Right hindlimb (tissue), 1 donor: ENCODE measurements around the gene MAMLD1.
A peak's percentile ranks its signal among the peaks of the same experiment; 100 is the strongest.

Experiments used
- DNase-seq: peaks from one replicate; pipeline ENCODE4 v3.0.0-alpha.2; 2018

Gene MAMLD1

DNA sequence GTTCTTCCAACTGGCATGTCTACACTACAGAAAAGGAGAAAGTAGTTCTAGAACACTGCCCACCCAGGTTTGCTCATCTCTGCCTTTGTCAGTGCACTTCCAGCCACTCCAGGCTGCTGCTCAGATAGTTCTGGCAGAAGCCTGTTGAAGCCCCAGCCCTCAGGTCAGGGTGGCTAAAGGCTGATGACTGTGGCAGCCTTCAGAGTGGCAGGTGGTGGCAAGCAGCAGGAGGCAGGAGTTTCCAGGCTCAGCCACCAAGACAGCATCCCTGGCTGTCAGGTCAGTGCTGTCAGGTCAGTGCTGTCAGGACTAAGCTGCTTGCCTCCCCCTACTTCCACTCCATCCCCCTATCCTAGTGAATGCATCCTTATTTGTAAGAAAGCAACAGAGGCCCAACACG lies 100.4 kb downstream of the MAMLD1 start:
- no peak for DNase-seq

DNA sequence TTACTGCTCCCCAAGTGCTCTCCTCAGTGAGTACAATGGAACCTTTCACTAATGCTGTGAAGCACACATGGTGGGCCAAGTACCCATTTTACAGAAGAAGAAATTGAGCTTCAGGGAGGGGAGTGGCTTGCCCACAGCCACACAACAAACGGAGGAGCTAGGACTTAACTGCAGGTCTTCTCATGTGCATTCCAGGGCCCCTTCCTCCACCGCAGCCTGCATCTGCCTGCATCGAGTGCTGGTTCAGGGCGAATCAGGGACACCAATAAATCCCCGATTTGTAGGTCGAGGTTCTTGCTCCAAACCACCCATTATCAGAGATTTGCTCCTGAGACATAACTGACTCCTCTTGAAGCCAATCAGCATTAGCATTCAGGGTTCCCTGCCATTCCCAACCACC lies 100.9 kb downstream of the MAMLD1 start:
- DNase-seq = no peak

DNA sequence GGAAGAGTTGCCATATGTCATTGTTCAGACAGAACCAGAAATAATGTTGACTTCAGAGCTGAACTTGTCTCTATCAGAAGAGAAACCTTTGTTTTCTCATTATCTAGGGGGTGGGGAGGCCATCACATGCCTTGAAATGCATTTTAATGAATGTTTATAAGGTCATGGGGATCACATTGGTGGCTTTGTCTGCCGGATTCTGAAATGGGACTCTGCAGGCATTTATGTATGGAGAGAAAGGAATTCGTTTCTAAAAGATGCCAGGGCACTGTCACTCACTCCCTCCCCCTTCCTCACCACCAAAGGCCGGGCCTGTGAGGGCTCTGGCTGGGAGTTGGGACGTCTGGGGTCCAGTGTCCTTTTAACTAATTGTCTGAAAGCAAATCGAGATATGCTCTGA lies 102.2 kb downstream of the MAMLD1 start:
- DNase-seq = no peak

DNA sequence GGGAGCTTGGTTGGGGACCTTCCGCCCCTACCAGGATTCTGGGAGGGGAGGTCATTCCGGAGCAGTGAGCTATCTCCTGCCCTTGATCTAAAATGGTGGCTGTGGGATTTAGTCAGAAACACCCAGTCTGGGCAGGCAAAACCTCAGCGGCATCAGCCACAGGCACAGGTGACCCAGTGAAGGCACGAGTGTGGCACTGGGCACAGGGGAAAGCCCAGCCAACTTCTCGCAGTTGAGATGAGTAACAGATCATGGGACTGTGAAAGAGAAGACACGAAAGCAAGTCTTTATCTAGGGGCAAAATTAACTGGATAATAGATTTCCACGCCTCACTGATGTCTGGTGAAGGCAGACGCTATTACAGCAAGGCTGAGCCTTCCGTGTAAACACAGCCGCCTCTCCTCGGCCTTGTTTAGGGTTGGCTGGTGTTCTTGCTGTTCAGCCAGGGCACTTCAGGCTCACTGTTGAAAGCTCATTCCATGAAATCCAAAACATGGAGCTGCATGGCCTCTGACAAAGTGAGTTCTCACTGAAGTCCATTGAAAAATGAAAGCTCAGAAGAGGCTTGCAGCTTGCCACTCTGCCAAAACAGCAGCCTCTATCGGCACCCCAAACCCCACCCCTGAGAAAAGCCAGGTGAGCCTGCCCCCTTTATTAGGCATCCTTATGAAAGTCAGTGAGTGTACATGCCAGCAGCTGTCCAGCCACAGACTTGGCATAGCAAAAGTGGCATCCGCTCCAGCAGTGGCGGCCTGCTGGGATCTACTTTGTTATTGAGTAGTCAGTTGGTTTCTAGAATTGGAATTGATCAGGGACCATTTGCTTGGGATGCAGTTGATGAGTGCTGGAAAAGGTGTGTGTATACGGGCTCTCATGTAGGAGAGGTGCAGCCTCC lies 103.0 kb downstream of the MAMLD1 start:
- no peak for DNase-seq

DNA sequence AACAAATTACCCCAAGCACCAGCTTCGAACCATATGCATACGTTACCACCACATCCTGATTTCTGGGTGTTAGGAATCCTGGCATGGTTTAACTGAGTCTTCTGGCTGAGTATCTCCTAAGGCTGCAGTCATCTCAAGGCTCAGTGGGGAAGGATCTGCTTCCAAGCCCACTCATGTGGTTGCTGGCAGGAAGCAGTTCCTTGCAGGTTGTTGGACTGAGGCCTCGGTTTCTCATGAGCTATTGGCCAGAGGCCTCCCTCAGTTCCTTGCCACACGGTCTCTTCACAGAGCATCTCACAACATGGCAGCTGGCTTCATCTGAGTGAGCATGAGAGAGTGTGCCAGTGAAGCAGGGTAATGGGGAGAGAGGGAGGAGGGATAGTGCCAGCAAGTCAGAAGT lies 109.2 kb downstream of the MAMLD1 start:
- no peak for DNase-seq

DNA sequence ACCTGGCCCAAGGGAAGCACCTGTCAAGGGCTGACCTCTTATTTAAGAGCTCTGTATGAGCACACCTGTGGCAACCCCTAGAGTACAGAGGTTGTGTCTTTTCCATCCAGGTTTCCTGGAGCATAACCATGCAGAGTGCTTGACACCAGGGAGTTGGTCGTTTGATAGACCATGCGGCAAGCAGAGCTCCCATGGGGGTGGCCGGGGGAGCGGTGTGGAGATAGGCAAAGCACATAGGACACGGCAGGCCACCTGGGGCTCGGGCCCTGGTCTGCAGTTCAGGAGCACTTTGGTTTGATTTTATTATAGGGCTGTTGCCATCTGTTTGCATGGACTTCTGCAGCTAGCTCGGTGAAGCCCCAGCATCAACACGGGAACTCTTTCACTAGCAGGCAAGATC lies 110.3 kb downstream of the MAMLD1 start:
- DNase-seq = no peak

DNA sequence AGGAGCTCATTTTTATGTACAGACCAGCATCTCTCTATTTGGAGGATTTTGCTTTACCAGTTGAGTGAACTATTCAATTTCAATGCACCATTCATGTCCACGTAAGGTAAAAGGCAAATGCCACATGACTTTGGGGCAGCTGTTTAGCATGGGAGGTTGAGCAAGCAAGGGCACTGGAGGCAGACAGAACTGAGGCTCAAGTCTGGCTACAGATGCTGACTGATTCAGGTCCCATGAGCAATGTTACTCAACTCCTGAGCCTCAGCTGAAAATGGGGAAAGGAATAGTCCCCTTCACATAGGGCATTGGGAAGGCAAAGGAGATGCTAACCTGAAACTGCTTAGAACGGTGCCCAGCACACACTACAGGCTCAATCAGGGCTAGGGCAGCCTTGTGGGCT lies 112.3 kb downstream of the MAMLD1 start:
- no peak for DNase-seq

DNA sequence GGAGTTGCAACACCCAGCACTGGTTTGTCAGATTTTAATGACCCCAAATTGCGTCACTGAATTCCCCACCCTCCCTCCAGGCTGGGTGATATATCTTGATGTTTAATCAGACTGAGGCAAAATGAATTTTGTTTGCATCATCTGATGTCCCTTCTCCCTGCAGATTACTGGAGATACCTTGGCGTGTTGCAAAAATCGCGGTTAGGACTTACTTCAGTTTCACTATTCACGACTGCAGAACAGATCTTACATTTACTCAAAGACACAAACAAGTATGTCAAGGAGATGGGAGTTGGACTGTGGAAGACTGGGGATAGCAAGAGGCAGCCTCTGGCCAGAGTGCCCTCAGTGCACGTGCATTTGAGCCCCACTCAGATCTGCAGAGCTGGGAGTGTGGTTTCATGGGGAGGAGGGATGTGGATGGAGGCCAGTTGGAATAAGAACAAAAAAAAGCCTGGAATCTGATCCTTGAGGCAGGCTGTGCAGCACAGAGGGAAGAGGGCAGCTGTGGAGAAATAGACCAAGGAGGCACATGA lies 113.1 kb downstream of the MAMLD1 start:
- DNase-seq = peak; percentile 33

DNA sequence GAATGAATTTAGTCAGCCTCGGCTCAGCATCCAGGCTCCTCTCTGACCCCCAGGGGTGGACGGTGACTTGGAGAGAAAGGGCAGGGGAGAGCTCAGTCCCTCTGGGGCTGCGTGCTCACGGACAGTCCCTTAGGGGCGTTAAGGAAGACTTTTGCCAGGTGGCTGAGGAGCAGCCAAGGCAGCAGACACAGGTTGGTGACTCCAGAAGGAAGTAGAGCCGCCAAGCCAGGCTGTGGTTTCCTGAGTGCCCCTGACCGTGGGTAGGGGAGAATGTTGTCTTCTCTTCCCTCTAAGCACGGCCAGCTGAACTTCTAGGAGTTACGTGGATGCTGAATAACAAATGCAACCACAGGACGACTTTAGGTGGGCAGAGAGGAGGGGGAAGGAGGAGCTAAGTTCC lies 114.3 kb downstream of the MAMLD1 start:
- DNase-seq = no peak

DNA sequence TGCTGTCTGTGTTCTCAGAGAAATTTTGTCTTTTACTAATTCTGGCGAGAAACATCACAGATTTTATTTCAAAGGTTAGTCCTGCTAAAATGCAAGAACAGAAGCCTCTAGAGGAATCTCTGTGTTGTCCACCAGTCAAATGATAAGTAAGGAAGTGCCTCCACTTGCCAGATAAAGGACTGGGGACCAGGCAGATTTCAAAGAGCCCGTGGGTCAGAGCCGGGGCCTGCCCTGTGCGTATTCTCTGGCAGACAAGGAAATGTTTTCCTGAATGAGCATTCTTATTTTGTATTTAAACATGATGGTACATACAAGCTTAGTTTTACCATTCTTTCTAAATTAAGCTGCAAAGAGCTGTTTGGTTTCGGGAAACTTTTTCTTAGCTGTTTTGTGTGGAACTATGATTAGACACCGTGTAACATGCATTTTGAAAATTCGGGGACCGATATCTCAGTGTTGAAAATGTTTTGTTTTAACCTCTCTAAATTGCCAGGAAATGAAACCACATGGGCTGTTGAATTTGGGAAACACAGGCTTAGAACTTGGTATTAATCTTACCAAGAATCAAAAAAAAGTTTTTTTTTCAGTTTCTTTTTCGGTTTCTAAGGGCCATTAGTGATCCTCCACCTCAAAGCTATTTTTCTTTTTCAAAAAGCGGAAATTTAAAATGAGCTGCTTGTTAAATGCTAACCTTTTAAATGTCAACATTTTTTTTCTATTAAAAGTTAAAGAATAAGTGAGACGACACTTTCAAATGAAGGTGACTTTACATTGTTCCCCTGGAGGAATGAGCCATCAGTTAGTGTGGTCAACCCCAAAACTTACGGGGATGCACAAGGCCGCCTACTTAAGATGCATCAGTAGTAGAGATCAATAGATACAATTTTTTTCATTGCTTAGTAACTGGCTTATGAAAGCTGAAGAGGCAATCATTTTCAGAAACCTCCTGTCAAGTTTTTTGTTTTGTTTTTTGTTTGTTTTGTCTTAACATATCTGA lies 115.7 kb downstream of the MAMLD1 start:
- DNase-seq = no peak

DNA sequence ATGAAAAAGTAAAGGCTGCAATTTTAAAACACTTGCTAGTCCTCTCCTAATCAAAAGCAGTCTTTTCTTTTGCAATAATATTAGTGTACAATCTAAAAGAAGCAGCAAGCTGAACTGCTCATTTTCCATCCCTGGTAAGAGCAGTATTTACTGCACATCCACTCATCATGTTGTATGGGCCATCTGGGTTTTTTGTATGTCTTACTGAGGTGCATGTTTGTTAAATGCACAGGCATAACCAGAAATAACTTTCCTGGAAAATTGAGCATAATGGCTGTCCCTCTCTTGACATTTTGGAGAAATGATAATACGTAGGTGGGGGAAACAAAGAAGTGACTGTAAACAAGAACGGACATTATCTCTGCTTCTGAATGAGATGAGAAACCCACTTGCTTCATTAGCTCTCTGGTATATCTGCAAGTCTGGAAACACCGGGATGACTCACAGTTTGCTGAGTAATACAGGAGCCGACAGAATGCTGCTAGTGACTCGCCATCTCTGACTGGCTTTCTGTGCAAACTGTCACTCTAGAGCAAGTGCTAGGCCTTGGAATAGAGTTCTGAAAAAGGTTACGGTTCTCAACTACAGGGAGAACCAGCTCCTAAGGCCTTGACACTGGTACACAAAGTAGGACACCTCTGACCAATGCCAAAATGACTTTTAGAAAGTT lies 119.6 kb downstream of the MAMLD1 start:
- DNase-seq = no peak

DNA sequence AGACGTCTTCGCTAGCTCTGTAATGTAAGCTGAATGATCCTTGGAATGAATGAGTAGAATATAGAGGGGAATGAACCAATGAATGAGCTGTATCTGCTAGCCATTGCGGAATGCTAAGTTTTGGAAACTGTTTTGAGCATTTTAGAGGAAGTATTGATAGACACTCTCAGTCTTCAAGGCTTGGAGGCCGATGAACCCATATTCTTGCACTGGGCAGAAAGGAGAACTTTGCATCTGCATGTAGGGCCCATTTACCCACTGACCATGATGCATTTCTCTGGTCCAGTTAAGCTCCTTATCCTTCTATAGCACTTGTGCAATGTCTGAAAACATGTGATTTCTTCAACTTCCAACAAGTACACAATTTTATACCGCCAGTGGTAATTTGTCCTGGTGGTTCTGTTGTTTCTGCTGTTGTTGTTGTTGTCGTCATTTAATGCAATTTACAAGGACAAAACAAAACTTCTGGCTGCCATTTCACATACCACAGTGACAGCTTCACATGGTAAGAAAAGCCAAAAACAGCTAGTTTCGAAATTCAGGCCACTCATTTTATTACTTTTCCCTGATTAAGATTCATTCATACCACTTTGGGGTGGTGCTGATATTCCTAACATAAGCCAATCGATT lies 120.4 kb downstream of the MAMLD1 start:
- DNase-seq = no peak

DNA sequence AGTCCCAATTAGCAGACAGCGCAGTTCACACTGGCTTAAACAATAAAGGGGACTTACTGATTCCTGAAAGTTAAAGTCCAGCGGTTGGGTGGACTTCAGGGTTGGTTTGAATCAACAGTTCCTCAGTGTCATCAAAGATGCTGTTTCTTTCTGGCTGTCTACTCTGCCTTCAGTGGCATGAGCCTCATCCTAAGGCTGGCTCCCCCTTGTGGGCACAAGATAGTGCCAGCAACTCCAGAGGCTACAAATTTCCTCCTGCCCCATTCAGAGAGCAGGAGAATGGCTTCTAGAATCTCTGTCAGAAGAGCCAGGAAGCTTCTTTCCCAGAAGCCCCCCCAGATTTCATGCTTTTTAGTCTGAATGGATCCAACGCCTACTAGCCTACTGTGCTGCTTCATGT lies 122.9 kb downstream of the MAMLD1 start:
- DNase-seq = no peak

DNA sequence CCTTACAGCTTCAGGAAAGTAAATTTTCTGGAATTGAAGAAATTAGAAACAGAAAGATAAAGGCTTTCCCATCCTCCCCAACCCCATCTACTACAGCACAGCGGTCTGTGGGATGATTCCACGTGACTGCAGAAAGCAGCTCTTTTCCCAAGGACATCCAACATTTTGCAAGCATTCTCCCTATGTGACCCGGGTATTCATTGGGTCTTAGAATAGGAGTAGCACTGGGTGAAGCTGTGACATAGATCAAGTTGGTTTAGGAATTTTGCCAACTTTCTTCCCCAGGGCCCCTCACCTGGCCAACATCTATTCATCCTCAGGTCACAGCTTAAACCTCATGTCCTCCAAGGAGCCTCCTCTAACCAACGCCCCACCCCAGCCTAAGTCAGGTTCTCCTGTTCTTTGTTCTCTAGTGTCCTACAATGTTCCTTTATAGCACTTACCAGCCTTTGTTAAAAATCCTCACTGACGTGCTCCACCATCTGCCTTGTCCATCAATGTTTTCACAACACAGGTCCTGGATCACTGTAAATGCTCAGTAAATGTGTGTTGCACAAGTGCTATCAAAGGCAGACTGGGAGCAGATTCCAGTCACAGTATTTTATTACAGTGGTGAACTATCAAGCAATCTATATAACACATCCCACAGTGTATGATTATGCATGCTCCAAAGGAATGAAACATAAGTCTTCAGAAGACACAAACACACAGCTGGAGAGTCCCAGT lies 124.4 kb downstream of the MAMLD1 start:
- no peak for DNase-seq

DNA sequence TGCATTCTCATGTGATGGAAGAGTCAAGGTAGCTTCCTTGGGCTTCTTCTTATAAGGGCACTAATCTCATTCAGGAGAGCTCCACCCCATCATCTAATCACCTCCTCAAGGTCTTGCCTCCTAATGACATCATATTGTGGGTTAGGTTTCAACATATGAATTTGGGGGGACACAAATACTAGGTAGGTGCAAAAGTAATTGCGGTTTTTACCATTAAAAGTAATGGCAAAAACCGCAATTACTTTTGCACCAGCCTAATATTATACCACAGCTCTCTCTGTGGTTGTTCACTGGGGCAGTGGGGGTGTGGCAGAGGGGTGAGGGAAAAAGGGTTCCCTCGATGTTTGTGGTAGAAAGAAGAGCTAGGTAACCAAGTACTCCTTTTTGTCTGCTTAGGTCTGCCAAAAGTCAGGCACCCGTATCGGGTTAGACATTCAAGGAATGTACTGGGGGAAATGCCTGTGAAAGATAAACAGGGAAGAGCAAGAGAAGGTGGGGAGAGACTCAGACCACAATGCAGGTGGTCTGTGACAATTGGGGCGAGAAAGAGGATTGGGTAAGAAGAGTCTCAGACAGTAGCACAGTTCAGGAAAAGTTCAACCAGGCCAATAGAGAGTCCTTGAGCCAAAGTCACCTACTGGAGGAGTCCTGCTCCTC lies 126.4 kb downstream of the MAMLD1 start:
- no peak for DNase-seq

DNA sequence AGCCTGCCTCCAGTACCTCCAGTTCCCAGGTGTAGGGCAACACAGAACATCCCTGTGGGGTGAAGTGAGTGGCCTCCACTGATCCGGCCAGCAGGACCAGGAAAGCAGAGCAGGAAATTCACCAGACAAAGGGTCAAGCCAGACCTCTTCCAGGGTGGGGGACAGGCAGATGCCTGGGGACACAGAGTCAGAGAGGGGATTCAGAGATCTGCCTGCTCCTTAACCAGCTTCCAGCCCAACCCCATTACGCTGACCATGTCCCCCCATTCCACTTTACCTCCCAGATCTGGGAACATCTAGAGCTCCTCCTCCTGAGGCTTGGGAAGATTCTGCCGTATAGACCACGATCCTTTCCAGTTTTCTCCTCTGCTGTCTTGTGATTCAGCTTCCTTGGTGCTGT lies 132.4 kb downstream of the MAMLD1 start:
- DNase-seq = no peak

DNA sequence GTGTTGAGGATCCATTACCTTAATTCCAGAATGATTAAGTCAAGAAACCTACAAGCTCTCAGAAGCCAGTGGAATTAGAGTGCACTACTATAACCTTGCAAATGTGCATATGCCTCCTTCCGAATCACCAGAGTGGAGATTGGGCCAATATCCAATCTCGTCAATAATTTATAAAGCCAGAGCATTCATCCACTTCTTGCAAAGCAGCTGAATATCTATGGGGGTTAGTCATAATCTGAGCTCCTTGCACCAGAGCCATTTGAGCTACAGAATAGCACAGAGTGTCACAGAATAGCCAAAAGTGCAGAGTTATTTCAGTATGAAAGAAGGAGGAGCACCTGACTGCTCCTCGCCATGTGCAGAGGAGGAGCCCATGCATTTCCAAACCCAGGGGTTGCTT lies 136.1 kb downstream of the MAMLD1 start:
- DNase-seq = no peak

DNA sequence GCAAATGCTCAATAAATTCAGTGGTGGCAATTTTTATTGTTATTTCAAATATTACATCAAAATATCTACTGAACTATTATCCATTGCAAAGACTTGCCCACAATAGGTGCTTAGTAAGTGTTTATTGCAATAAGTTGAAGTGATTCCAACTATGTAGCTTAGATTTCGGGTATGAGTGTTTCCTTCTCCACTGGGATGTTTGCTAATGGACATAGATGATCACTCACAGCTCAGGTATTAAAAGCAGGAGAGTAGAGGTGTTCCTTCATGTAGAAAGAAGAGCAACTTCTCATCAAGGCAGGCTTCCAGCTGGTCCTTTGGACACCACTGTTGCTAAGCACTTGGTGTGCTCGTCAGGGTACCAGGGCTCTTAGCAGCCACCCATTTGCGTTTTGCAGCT lies 139.0 kb downstream of the MAMLD1 start:
- no peak for DNase-seq

DNA sequence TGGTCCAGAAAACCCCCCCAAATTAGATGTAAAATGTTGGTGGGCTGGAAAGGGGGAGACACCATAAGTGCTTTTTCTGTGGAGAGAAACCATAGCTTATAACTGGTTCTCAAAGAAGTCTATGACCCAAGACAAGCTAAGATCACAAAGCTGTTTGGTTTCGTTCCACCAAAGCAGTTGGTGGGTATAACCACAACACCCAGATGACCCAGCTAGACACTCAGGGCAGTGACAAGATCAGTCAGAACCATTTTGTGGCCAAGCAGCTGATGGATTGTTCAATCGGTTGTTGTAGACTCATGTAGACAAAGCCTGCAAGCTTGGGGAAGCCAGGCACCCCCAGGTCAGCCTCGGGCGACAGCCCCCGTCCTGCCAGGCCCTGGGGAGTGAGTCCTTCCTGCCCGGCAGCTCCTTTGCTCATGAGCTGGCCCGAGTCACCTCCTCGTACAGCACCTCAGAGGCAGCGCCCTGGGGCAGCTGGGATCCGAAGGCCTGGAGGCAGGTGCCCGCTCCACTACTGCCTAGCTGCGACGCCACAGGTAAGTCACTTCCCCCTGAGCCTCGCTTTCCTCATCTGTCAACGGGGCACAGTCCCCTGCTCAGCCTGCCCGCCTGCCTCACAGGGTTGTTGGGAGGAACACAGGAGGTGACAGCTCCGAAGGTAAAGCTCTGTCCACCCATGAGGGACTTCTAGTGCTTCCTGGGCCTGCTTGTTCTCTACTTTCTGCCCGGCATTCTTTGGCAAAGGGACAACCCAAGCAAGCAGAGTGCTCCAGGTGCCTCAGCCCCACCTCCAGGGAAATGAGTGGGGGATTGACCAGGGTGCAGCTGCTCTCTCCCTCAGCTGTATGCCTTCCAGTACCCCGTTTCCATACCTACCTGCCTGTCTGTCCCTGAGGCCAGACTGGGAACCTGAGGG lies 140.1 kb downstream of the MAMLD1 start:
- no peak for DNase-seq

DNA sequence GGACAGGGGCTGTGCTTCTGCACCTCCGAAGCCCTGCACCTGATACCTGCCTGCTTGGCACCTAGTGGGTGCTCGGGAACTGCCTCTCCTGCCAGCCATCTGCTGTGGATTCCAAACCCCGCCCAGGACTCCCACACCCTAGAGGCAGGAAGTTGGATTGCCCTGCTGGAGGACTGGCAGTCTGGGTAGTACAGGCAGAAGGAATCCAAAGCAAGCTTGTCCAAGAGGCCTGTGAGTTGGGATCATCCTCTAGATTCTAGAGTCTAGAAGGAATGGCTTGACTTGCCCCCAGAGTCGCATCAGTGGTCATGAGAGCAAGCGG lies 140.7 kb downstream of the MAMLD1 start:
- no peak for DNase-seq
